Activated T-cell treated with anti-CD3 and anti-CD28 coated beads for 1 hour (primary cell): ENCODE measurements around the gene OPN4.
A peak's percentile ranks its signal among the peaks of the same experiment; 100 is the strongest.

Source experiments
- DNase-seq: peaks from one replicate; pipeline ENCODE4 v3.0.0-alpha.2; 2020; ENCODE audit warnings: low read depth

The OPN4 gene

DNA sequence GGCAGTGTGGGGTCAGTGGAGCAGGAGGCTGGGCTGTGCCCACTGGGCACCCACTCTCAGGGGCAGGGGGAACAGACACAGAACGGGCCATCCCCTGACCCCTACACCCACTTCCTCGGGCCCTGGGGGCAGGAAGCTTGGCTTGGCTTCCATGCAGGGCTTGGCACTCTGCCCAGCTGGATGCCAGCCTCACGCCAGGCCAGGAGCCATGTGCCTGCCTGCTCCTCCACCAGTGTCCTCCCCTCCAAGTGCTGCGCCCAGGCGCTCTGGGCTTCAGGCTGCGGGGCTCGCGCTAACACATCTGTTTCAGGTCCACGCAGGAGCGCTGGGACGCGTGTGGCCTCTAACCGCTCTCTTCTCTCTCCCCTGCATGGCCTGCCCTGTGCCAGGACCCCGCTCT is 26.7 kb downstream of the OPN4 start:
- no peak for DNase-seq

DNA sequence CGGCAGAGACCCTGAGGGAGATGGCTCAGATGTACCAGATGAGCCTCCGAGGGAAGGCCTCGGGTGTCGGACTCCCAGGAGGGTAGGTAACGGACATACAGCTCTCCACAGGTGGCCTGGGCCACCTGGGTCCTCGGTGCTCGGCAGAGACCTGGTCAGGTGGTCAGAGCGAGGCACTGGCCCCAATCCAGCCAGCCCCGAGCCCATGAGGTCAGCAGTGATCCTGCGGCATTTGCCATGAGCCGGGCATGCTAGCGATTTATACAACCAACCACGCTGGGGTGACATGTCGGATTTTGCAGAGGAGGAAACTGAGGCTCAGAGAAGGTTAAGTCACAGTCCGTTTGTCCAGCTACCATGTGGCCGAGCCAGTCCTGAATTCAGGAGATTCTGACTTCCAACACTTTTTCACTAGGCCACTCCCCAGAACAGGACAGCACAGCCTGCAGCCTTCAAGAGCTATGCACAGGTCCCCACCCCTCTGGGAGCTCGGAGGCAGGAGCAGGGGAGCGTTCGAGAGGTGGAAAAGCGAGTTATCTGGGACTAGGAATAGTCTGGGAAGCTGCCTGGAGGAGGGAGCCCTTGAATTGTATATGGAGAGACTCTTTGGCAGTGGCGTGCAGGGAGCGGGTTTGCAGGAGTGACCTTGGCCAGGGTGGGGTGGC is 27.5 kb downstream of the OPN4 start:
- no peak for DNase-seq

DNA sequence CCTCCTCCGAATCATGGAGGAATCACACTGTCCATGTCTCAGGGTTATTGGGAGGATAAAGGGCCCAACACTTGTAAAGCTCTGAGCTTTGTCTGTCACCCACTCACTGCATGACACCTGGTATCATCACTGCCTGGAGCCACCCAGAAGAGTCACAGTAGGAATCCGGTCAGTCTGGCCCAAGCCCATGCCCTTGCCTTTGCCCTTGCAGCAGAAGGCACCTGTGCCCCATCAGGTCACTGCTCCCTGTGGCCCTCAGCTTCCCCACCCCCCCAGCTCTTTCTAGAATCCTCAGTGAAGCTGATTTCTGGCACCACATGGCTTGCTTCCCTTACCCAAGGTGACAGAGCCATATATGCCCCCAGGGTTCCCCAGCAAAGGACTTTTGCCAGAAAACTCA is 28.3 kb downstream of the OPN4 start:
- no peak for DNase-seq

DNA sequence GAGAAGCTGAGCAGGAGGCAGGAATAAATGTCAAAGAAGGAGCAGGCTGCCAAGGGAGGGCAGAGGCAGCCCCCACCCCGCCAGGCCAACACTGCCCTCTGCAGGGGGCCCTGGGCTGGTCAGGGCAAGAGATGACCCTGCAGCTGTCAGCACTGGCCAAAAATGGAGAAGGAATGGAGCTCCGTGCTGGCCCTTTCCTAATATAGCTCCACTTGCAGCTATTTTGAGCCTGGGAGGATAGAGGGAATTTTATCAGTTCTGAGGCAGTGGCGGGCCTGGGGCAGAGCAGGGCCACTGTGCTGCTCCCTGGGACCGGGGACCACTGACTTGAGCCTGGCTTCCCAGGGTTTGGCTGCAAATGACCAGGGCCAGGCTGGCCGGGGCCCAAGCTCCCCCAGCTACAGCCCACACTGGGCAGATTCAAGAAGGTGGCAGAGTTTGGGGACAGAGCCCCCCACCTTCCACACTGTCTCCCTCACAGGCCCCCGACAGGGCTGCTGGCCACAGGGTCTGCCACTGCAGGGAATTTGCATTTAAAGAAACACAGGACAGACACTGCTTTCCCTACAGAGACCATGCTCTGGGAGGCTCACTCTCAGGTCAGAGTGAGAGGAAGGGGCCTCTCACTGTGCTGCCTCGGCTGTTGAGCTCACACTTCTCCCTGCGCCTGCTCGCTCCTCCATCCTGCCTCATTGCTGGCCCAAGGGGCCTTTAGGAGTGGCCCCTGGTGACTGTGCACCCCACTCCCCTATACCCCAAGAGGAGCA is 30.2 kb downstream of the OPN4 start:
- no peak for DNase-seq

DNA sequence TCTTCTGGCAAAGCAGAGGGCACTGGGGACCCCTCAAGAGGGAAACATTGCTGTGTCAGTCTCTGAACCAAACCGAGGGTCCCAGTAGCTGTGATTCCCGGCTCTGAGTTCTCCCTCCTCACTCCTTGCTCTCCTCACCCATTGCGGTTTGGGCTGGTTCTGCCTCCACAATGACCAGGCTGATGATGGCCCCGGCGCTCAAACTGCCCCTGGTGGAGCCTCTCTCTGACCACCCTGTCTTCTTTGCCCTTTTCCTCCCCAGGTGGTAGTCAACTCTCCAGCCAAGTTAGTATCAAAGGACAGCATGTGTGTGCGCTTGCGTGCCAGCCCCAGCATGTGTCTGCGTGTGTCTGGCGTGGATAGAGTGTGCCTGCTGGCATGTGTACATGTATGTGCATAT is 31.1 kb downstream of the OPN4 start:
- no peak for DNase-seq

DNA sequence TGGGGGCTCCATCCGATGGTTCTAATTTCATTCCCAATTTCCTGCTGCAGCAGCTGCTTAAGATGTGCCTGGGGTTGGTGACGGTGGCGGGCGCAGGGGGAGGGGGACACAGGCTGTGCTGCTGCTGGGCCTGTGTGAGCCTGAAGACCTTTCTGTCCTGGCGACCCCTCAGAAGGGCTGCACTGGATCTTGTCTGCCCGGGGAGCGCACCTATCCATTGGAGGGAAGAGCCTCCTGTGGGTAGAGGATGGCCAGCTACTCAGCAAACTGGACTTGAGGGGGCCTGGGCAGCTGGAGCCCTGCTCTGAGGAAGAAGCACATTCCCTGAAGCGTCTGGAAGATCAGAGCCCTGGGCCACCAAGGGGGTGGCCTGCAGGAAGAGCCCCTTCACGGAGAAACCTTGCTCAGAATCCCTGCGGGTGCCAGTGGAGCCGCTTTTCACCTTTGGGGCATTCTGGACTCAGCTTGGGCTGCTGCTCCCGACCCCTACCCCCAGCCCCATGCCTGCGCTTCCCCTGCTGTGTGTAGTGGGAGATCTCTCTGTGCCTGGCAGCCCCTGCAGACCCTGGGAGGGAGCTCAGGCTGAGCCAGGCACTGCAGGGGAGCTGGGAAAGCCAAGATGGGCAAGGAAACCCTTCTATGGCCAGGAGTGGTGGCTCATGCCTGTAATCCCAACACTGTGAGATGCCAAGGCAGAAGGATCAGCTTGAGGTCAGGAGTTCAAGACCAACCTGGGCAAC is 31.7 kb downstream of the OPN4 start:
- no peak for DNase-seq

DNA sequence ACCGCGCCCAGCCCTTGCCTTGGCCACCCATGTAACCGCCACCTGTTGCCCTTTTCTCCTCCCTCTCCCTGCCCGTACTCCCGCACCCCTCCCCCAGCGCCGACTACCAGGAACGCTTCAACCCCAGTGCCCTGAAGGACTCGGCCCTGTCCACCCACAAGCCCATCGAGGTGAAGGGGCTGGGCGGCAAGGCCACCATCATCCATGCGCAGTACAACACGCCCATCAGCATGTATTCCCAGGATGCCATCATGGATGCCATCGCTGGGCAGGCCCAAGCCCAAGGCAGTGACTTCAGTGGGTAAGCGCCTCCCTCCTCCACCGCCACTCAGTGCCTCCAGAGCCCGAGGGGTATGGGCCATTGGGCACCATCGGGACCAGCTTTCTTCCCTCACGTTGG is 32.6 kb downstream of the OPN4 start:
- no peak for DNase-seq

DNA sequence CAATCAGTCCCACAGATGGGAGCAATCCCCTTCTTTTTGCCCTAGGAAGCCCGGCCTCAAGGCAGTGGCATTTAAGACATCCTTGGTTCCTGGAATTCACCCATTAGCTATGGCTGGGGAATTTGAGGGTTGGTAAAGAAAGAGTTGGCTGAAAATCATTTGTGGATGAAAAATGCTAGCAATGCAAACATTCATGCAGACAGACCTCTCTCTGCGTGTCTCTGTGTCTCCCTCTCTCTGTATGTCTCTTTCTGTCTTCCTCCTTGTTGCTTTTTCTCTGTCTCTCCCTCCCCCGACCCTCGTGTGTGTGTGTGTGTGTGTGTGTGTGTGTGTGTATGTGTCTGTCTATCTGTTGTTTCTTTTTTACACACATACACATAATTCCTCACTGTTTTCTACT is 33.4 kb downstream of the OPN4 start:
- no peak for DNase-seq

DNA sequence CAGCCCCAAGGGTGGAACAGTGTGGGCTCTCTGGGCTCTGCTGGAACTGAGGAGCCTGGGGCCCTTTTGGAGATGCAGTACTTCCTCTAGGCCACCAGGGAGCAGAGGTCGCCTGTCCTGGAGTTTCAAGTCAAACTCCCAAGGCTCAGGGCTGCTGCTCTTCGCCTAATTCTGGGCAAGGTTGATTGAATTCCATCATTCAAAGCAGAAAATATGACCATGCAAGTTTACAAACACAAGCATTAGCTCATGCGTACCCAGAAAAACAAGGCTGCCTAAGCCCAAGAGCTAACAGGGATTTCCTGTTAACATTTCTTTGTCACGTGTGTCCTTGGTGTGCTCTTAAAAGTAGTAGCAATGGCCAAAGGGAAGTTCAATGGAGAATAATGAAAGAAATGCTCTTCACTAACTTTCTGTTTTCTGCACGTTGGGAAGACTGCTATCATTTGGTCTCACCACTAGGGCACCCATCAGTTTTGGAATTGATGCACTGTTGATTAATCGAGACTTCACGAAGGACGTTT is 34.1 kb downstream of the OPN4 start:
- peak; percentile 21 for DNase-seq

DNA sequence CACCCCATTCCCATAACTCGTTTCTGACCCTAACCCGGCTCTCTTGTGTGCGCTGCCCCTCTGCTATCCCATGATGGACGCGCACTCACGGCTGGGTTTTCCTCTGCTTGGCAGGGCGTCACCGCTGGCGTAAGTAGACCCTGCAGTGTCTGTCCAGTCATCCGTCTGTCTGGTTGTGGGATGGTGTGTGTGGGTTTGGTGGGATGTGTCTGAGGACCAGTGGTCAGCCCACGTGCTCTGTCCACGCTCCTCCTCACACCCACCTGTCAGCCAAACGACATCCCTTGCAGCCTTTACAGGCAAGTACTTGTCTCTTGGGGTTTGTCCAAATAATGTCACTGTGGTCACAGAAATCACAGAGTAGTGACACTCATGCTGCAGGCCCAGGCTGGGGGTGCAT is 34.8 kb downstream of the OPN4 start:
- no peak for DNase-seq

DNA sequence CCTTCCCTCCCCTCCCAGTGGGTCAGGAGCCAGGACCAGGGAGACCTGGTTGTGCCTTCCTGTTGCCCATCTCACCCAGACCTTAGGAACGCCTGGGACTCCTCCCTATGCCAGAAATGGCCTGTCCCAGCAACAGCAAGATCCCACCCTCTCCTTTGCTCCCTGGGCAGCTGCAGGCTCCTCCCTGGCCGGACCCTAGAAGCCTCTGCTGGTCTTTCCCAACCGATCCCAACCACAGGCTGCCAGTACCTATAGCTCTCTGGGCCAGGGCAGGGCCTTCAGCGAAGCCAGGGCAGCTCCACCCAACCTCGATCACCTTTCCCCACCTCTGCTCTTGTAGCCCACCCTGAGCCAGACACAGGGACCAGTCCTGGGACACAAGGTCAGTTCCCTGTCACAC is 35.9 kb downstream of the OPN4 start:
- DNase-seq, result no peak

DNA sequence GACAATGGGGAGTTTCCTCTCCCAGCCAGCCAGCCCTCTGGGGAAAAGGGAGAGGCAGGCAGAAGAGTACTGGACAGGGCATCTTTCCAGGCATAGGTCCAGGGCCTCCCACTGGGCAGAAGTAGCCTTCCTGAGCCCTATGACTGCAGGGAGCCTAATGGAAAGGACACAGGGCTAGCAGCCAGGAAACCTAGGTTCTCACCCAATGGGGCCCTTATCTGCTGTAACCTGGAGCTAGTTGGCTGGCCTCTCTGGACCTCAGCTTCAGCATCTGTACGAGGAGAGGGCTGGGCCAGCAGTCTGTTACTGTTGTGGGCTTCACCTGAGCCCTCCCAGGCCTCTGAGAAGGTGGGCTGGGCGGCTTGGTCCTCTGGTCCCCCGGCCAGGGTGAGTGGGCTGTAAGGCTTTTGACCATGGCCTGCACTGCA is 36.3 kb downstream of the OPN4 start:
- DNase-seq, result no peak

DNA sequence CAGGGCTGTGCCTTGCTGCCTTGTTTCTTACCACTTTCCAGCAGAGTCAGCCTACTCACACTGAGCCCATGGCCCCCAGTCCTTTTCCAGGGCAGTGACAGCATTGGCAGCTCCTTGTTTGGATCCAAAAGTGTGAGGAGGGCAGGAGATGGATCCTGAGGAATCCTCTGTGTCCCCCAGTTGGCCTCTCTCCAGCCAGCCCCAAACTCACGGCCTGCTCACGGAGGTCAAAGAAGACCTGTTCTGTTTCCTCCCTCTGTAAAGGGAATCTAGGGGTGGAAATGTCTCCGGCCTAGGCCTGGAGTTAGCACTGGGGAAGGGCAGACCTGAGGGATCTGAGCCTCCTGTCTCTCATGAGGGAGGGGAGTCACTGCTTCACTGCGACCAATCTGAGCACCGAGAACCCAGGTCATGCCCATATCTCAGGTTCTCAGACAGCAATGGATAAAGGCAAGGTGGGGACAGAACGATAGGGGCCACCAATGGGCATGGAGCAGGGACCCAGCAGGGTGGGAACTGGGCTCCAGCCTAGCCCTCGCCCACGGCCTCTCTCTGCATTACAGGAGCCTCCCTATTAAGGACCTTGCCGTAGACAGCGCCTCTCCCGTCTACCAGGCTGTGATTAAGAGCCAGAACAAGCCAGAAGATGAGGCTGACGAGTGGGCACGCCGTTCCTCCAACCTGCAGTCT is 37.1 kb downstream of the OPN4 start:
- no peak for DNase-seq

DNA sequence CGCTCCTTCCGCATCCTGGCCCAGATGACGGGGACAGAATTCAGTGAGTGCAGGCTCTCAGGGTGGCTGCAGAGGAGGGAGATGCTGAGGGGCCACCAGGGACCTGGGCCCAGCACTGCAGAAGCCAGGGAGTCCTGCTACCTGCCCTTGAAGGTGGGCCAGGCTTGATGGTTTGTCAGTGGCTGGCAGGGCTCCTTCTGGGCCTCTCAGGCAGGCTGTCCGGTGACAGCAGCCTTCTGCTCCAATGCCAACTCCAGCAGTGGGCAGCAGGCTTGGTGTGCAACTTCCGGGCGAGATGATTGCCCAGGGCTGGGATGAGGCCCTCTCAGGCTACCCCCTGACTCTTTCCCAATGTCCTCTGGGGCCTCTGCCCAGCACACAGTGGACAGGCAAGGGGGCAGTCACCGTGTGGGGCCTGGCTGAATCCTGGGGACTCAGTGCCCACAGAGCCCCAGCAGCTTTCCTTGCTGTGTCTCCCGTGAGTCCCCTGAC is 37.7 kb downstream of the OPN4 start:
- no peak for DNase-seq

DNA sequence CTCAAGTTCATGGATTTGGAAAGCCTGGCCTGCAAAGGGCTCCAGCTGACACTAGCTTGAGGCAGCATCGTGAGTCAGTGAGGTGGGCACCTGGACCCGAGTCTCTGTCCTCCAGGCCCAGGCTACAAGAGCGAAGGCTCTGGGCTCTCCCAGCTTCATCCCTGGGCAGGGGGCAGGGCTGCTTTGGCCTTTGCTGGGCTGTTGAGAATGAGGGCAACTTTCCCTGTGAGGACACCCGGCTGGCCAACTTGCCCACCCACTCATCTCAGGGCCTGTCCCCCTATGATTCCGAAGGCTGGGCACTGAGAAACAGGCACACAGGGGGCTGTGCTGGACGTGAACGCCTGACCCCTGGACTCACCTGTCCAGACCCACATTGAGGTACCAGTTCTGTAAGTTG is 38.3 kb downstream of the OPN4 start:
- DNase-seq, result no peak

DNA sequence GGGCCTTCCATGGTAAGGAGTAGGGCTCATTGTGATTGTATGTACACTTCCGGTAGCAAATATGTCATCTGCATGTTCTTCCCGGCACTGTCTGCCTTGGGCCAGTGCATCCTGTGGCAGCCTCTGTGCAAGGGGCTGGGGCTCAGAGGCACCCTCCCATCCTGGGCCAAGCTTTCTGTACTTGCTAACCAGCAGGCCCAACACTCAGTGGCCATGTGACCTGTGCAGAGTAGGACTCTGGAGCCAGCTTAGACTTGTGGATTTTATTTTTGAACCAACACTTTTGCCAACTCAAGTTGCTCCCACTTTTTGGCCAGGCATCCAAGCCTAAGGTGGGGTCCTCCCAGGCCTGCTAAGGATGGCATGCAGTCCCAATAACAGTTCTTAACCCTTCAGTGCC is 38.9 kb downstream of the OPN4 start:
- no peak for DNase-seq

DNA sequence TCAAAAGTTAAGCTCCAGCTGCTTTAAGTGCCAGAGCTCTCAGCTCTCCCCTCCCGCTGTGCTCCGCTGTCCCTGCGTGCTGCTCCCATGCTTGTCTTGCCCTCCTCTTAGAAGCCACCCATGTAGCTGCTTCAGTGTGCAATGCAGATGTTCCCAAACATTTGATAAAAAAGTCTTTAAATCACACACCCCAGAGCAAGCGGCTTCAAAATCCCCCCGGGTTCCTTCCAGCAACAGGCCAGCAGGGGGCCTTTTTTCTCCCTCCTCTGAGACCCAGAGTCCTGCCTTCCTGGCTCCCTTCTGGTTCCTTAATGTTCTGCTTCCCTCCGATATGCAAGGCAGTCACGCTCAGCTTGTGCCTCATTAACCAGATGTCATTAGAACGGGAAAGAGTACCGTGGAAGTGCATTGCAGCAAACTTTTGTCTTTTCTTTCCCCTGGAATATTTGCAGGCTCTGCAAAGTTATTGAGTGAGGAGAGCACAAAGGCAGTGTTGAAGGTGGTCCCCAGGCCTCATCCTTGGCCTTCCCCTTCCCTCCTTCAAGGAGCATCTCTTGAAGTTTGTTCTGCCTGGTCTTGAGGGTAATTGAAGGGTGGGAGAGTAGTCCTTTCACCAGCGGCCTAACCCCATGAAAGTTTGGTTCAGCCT is 39.5 kb downstream of the OPN4 start:
- peak; percentile 27 for DNase-seq

DNA sequence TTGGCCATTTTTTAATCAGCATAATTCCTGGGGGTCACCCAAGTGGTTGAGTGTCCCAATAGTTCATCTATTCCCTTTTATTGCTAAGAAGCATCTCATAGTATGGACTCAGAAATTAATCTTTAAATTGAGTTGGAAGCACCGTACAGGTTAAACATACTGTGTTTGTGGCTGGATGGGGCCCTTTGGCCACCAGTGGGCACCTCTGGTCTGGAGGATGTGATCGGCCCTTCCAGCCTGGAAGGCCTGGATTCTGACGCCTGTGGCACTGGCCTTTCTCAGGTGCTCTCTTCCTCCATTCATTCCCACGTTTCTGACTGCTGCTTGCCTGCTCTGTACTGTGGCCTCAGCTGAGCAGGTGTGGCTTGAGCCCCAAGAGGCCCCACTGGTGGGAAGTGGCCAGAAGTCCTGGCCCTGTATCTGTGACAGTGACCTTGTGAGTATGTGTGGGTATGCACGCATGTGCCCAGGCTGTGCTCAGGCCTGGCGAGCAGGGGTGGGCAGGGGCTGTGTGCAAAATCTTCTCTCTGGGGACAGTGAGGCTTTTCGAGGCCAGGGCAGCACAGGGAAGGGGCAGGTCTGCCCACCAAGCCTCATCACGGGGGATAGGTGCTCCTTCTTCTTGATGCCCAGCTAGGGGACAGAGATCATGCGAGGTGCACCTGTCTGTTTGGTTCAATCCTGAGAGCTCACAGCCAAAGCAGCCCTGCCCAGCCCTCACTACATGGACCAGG is 44.0 kb downstream of the OPN4 start:
- DNase-seq, result no peak

DNA sequence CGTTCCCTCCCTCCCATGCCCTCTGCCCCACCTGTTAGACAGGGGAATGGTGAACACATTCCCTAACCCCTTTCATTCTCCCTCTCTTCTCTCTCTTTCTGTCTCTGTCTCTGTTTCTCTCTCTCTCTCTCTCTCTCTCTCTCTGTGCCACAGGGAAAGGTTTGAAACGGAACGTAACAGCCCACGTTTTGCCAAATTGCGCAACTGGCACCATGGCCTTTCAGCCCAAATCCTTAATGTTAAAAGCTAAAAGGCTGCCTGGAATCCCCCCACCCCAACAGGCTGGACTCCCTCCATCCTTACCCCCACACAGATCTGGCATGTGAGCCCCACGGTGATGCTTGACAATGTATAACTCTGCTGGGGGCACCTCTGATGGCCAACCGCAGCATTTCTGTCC is 44.8 kb downstream of the OPN4 start:
- DNase-seq, result no peak

DNA sequence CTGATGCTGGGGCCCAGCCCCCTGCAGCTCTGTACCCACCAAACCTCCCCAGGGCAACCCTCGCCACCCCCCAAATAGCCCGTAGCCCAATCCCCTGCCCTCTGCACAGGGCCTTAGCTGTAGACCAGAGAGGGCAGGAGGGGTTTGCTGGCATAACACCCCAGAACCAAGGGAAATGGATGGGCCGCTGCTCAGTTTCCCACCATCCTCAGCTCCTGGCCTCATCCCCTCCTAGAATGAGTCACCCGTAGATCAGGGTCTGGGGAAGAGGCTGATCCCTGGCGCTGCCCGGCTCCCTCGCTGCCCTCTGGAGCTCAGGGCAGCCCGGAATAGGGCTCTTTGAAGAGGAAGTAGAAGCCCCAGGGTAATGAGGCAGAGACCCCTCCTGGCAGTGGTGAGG is 45.2 kb downstream of the OPN4 start:
- DNase-seq, result no peak
